A549 (cell line): ENCODE data around the gene SUV39H2.

Experiments
- CEBPB ChIP-seq, 2 experiments: fragments of >200 bp in 1 of 2; sonication (Bioruptor Twin) in 1 of 2; formaldehyde crosslinking in 1 of 2; IDR thresholded peaks; 2 replicates each; pipeline ENCODE4 v1.6.1; 2012 to 2016
- HOXB5 ChIP-seq: fragments of 250-450 bp; sonication (Bioruptor Pico); IDR thresholded peaks from 2 replicates; pipeline ENCODE4 v1.5.0; 2020; ENCODE audit warnings: mild to moderate bottlenecking, moderate library complexity

DNA sequence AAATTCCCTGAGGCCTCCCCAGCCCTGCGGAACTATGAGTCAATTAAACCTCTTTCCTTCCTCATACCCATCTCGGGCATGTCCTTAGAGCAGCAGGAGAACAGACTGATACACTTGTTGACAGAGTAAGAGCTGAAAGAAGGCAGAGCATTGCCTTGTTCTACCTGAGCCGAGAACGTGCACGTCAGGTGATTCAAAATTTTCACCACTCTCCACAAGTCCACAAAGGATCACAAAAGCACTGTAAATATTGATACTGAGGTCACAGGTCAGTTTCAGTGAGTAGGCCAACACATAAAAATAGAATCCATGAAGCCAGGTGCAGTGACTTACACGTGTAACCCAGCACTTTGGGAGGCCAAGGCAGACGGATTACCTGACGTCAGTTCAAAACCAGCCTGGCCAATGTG, 47.4 kb downstream of the SUV39H2 start:
- TF ChIP-seq CEBPB (IDR thresholded peaks at IDR 0.05) = no peak
- TF ChIP-seq HOXB5 = no peak
